Measurements from ENCODE around the gene KCTD2.

The KCTD2 gene

DNA sequence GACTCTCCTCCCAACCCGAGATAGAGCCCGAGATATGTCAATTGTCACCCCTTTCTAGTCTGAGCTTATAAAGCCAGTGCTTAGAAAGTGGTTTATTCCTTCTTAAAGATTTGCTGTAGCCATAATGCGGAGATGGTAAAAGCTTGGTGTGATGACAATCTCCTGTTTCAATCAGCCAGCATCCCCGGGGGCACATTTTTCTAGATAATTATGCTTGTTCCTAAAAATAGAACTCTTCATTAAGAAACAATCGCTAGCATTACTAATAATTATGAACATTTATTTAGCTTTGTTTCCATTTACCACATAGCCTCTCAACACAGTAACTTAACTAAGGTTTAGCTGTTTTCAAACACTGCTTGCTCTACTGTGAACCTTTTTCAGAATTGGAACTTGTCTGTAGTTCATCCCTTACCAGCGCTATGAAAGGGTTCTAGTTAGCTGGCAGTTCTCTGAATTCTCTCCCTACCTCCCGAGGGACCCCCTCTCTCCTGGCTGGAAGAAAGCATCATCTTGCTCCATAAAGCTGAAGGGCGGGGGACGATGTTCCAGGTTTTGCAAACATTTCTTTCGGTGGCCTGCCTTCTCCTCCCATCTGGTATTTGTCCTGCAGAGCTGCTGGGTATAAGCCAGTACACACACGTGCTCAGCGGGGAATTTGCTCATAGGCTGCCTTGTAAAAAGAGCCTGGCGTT, 35.5 kb upstream of the KCTD2 start:
- H3K4me3 ChIP-seq (replicated peaks; ENCODE audit: low read depth, low read length): peak overlapping the region; percentile 66
- peak; percentile 80 for DNase-seq (ENCODE audit: low read depth)
- TF ChIP-seq, protein P1, sequence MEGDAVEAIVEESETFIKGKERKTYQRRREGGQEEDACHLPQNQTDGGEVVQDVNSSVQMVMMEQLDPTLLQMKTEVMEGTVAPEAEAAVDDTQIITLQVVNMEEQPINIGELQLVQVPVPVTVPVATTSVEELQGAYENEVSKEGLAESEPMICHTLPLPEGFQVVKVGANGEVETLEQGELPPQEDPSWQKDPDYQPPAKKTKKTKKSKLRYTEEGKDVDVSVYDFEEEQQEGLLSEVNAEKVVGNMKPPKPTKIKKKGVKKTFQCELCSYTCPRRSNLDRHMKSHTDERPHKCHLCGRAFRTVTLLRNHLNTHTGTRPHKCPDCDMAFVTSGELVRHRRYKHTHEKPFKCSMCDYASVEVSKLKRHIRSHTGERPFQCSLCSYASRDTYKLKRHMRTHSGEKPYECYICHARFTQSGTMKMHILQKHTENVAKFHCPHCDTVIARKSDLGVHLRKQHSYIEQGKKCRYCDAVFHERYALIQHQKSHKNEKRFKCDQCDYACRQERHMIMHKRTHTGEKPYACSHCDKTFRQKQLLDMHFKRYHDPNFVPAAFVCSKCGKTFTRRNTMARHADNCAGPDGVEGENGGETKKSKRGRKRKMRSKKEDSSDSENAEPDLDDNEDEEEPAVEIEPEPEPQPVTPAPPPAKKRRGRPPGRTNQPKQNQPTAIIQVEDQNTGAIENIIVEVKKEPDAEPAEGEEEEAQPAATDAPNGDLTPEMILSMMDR (IDR thresholded peaks at IDR 0.05; ENCODE audit: low read length, missing control alignments): no peak

DNA sequence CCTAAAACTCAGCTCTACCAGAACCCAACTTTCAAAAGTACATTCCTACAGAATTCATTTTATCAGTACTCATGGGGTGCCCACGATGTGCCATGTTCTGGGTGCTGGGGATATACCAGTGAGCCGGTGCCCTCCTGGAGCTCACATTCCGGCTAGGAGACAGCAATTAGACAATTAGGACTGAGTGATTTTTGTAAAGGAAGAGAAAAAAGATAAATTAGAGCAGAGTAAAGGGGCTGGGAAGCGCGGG, 35.0 kb upstream of the KCTD2 start:
- H3K4me3 ChIP-seq (replicated peaks; ENCODE audit: low read depth, low read length): peak overlapping the region; percentile 66
- TF ChIP-seq, protein P1 (IDR thresholded peaks at IDR 0.05; ENCODE audit: low read length, missing control alignments): no peak
- no peak for DNase-seq (ENCODE audit: low read depth)

DNA sequence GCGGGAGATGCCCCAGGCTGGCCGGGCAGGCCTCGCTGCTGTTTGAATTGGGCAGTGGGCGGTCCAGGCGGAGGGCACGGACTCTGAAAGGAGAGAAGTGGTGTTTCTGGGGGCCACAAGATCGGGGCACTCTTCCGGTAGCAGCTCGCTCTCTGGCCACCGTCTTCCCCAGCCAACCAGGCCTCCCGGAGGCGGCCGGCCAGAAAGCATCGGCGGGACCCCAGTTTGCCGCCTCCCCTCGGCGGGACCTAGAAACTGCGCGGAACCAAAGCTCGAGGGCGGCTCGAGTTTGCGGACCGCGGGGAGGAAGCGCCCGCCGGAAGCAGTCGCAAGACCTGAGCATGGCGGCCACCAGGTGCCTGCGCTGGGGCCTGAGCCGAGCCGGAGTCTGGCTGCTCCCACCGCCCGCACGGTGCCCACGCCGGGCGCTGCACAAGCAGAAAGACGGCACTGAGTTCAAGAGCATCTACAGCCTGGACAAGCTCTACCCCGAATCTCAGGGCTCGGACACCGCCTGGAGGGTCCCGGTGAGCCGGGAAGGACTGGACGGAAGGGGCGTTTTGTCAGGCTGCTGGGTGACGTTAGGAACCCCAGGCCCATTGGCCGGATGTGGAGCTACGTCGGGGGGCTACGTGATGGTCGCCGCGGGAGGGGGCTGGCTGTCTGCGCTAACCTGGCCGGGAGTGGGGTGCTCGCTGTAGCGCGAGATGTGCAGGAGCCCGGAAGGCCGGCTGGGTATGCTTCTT, 34.5 kb upstream of the KCTD2 start, which contains the start of gene MRPL58:
MRPL58 (plus strand) TSS at position 325 of the 746 bp plus-strand sequence; CDS start at position 342, 17 bp downstream.
- H3K4me3 ChIP-seq (replicated peaks; ENCODE audit: low read depth, low read length): peak within 1 kb of the TSS; percentile 66
- TF ChIP-seq, protein P1 (IDR thresholded peaks at IDR 0.05; ENCODE audit: low read length, missing control alignments): peak; percentile 50
- DNase-seq (ENCODE audit: low read depth): peak; percentile 87

DNA sequence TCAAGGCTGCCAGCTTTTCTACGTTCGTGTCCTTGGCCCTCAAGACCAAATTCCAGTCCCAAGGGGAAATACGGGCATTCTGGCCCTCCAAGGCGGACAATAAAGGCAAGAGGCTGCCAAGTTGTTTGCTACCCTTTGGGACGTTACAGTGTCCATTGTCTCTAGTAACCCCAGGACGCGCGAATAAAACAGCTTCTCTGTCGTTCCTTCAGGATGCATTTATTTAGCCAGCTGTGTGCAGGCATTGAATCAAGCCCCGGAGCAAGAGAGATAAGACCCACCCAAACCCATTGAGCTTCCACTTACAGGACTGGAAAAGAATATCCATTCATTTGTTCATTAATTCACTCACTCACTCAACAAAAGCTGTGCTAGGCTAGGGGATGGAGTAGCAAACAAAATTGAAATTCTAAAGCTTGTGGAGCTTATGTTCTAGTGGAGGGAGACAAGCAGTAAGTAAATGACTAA, 33.9 kb upstream of the KCTD2 start:
- no peak for DNase-seq (ENCODE audit: low read depth)
- H3K4me3 ChIP-seq (replicated peaks; ENCODE audit: low read depth, low read length): peak overlapping the region; percentile 66
- TF ChIP-seq, protein P1 (IDR thresholded peaks at IDR 0.05; ENCODE audit: low read length, missing control alignments): no peak

DNA sequence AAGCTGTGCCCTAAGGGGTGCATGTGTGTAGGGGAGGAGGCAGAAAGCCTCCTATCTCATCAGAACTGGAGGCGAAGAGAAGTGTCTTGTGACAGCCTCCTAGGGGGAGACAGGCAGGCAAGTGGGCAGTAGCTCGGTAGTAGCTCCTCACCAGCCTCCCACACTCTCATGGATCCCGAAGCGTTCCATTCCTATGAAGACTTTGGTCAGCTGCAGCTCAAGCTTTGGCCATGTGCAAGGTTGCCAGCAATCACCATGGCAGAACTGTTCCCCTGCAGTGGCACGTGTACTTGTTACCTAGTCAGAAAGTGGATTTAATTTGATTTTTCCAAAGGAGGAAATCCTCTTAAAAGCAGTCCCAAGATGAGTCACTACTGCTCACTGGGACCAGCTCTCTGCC, 27.9 kb upstream of the KCTD2 start:
- DNase-seq (ENCODE audit: low read depth): no peak
- TF ChIP-seq, protein P1 (IDR thresholded peaks at IDR 0.05; ENCODE audit: low read length, missing control alignments): no peak
- H3K4me3 ChIP-seq (replicated peaks; ENCODE audit: low read depth, low read length): no peak overlapping the region

DNA sequence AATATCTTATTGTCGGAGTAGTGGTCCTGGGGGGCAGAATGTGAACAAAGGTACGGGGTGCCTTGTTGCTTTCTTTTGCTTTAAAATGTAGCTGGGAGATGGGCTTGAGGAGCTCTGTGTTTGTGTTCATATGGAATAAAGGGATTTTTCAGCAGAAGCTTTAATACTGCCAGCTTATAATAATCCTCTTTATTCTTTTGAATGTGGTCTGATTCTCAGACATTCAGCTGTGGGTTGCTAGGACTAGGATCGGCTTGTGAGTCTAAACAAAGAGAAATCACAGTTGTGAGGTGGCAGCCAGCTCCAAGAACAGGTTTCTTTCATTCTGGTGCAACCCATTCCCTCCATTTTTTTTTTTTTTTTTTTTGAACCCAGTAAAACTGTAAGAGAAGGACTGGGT, 27.3 kb upstream of the KCTD2 start:
- no peak overlapping the region for H3K4me3 ChIP-seq (replicated peaks; ENCODE audit: low read depth, low read length)
- TF ChIP-seq, protein P1 (IDR thresholded peaks at IDR 0.05; ENCODE audit: low read length, missing control alignments): no peak
- DNase-seq (ENCODE audit: low read depth): no peak

All from fibroblast of pulmonary artery (primary cell).